ENCODE results near the gene PDZRN3. TPM values are rescaled to one million over a fixed set of nuclear protein-coding genes. Genes with fewer than 3 reads are reported as not detected.

The PDZRN3 gene
- total and polyA plus RNA-seq, 3 donors from 2014 or later, result 15.8 to 30.8 (median 23.1) TPM

- Histone ChIP-seq H3K27ac (no peak overlapping the region), H3K27me3 (no peaks in the 10 kb centered on the region), H3K36me3 (ENCODE audit: low read depth, missing control alignments) (no peaks in the 10 kb centered on the region), H3K4me3 (no peak overlapping the region), H3K9me3 (no peaks in the 10 kb centered on the region), H3K4me1 (no peaks in the 10 kb centered on the region)
- intact Hi-C loops (cut with DNase I; ENCODE audit: low total_unique reads), result no loop called here
- 79 to 81% methylated on average over 4 of the region's 4 CpGs for WGBS, 2 donors
- TF ChIP-seq CTCF (IDR thresholded peaks at IDR 0.05), result no peak
- TF ChIP-seq POLR2A (IDR thresholded peaks at IDR 0.05), result no peak
- DNase-seq, result no peak
These were observed 47.7 kb downstream of the PDZRN3 start for GRCh38 chr3:73576999-73577461.

DNA sequence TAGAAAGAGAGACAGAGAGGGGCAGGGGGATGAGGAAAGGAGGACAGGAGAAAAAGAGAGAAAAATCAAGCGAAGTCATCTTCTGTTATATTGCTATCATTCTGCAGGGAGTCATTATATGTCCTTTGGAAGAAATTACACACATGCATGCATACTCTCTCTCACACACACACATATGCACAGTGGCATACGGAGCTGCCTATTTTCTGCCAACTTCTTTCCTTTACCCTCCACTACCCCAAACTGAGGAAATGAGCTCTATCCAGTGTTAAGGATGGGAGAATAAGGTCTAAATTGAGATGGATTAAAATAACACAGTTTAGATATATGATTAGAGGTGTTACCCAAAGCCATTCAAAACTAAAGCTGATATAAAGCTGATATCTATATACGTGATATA is 48.8 kb downstream of the PDZRN3 start:
- intact Hi-C loops (cut with DNase I; ENCODE audit: low total_unique reads), result no loop called here
- Histone ChIP-seq H3K36me3 (ENCODE audit: low read depth, missing control alignments) (no peaks in the 10 kb centered on the region), H3K9me3 (no peaks in the 10 kb centered on the region), H3K27ac (no peak overlapping the region), H3K4me1 (no peaks in the 10 kb centered on the region), H3K27me3 (no peaks in the 10 kb centered on the region), H3K4me3 (no peak overlapping the region)
- no peak for TF ChIP-seq CTCF (IDR thresholded peaks at IDR 0.05)
- no peak for TF ChIP-seq POLR2A (IDR thresholded peaks at IDR 0.05)
- DNase-seq, result no peak
- WGBS, 2 donors, result 87 to 91% methylated on average over 3 of the region's 3 CpGs

GRCh38 chr3:73575519-73575918 is 49.2 kb downstream of the PDZRN3 start:
- DNase-seq, result no peak
- no peaks in the 10 kb centered on the region for H3K36me3 ChIP-seq (ENCODE audit: low read depth, missing control alignments)
- no peak overlapping the region for H3K4me3 ChIP-seq
- H3K9me3 ChIP-seq, result no peaks in the 10 kb centered on the region
- 74 to 76% methylated on average over 2 of the region's 2 CpGs for WGBS, 2 donors
- TF ChIP-seq POLR2A (IDR thresholded peaks at IDR 0.05) (no peak), CTCF (IDR thresholded peaks at IDR 0.05) (no peak)
- H3K4me1 ChIP-seq, result no peaks in the 10 kb centered on the region
- no peaks in the 10 kb centered on the region for H3K27me3 ChIP-seq
- intact Hi-C loops (cut with DNase I; ENCODE audit: low total_unique reads), result no loop called here
- H3K27ac ChIP-seq, result no peak overlapping the region

DNA sequence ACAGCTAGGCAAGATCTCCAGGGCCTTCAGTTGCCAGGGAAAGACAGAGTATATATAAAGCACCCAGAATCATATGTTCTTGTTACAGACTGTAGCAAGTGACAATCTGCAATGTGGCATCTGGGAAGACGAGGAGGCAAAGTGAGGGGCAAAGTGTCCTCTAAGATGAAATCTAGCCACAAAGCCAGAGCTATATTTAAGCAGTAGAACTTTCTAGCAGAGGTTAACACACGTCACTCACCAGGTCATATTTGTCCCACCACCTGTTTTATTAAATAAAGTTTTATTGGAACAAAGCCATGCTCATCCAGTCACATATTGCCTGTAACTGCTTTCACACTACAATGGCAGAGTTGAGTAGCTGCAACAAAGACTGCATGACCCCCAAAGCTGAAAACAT is 51.5 kb downstream of the PDZRN3 start:
- DNase-seq, result no peak
- intact Hi-C loops (cut with DNase I; ENCODE audit: low total_unique reads), result no loop called here
- no peaks in the 10 kb centered on the region for H3K27me3 ChIP-seq
- H3K4me3 ChIP-seq, result no peak overlapping the region
- WGBS, 2 donors, result 65 to 80% methylated on average over 2 of the region's 2 CpGs
- no peaks in the 10 kb centered on the region for H3K9me3 ChIP-seq
- no peaks in the 10 kb centered on the region for H3K4me1 ChIP-seq
- H3K36me3 ChIP-seq (ENCODE audit: low read depth, missing control alignments), result no peaks in the 10 kb centered on the region
- no peak overlapping the region for H3K27ac ChIP-seq
- TF ChIP-seq POLR2A (IDR thresholded peaks at IDR 0.05) (no peak), CTCF (IDR thresholded peaks at IDR 0.05) (no peak)

DNA sequence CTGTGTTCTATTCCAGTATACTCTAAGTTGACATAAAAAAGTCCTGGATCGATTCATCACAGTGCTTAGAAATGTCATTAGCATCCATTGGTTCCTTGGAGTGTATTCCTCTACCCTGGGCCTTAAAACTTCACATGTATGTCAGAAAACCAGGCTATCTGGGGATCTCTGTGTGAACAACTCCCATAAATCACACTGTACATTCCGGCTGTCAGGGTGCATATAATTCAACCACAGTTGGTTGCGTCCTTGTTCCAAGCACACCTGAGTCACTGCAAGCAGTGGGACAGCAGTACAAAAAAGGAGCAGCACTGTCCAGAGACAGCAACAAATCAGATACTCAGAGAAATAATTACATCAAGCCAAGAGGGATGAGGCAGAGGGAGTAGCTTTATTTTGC is 52.4 kb downstream of the PDZRN3 start:
- no peak overlapping the region for H3K27ac ChIP-seq
- intact Hi-C loops (cut with DNase I; ENCODE audit: low total_unique reads), result no loop called here
- whole genome bisulfite sequencing, 2 donors, result 80 to 83% methylated on average over 3 of the region's 3 CpGs
- no peak for TF ChIP-seq CTCF (IDR thresholded peaks at IDR 0.05)
- no peak overlapping the region for H3K4me3 ChIP-seq
- DNase-seq, result no peak
- H3K27me3 ChIP-seq, result no peaks in the 10 kb centered on the region
- H3K9me3 ChIP-seq, result no peaks in the 10 kb centered on the region
- H3K36me3 ChIP-seq (ENCODE audit: low read depth, missing control alignments), result no peaks in the 10 kb centered on the region
- H3K4me1 ChIP-seq, result no peaks in the 10 kb centered on the region
